HEK293T (cell line): ENCODE results near the gene GOLT1B.

ENCODE experiments used
- ARNT ChIP-seq: fragments of 450-650 bp; IDR thresholded peaks from 2 replicates; pipeline ENCODE4 v1.6.1; 2017; ENCODE audit warnings: mild to moderate bottlenecking
- BHLHE40 ChIP-seq: fragments of 450-650 bp; IDR thresholded peaks from 2 replicates; pipeline ENCODE4 v1.6.1; 2016; ENCODE audit warnings: mild to moderate bottlenecking, moderate library complexity, borderline replicate concordance
- CTBP1 ChIP-seq: fragments of 450-650 bp; IDR thresholded peaks from 2 replicates; pipeline ENCODE4 v1.6.1; 2016; ENCODE audit warnings: borderline replicate concordance
- FOXA1 ChIP-seq: fragments of 450-650 bp; IDR thresholded peaks from 2 replicates; pipeline ENCODE4 v1.6.1; 2016; ENCODE audit warnings: mild to moderate bottlenecking
- FOXM1 ChIP-seq: fragments of 450-650 bp; IDR thresholded peaks from 2 replicates; pipeline ENCODE4 v1.6.1; 2017; ENCODE audit warnings: mild to moderate bottlenecking, borderline replicate concordance
- HDGF ChIP-seq: fragments of 450-650 bp; IDR thresholded peaks from 2 replicates; pipeline ENCODE4 v1.6.1; 2017; ENCODE audit warnings: antibody characterized with exemption, borderline replicate concordance
- NFRKB ChIP-seq: fragments of 450-650 bp; IDR thresholded peaks from 2 replicates; pipeline ENCODE4 v1.6.1; 2016; ENCODE audit warnings: mild to moderate bottlenecking, moderate library complexity
- SP1 ChIP-seq: fragments of 450-650 bp; IDR thresholded peaks from 2 replicates; pipeline ENCODE4 v1.6.1; 2017
- SUZ12 ChIP-seq: fragments of 450-650 bp; IDR thresholded peaks from 2 replicates; pipeline ENCODE4 v1.6.1; 2016; ENCODE audit warnings: mild to moderate bottlenecking
- TARDBP ChIP-seq: fragments of 450-650 bp; IDR thresholded peaks from 2 replicates; pipeline ENCODE4 v1.6.1; 2016
- ZNF384 ChIP-seq: fragments of 450-650 bp; IDR thresholded peaks from 2 replicates; pipeline ENCODE4 v1.6.1; 2016
- TF ChIP-seq, protein P1 (sequence below): fragments of 450-650 bp; IDR thresholded peaks from 2 replicates; pipeline ENCODE4 v1.6.1; 2016

DNA sequence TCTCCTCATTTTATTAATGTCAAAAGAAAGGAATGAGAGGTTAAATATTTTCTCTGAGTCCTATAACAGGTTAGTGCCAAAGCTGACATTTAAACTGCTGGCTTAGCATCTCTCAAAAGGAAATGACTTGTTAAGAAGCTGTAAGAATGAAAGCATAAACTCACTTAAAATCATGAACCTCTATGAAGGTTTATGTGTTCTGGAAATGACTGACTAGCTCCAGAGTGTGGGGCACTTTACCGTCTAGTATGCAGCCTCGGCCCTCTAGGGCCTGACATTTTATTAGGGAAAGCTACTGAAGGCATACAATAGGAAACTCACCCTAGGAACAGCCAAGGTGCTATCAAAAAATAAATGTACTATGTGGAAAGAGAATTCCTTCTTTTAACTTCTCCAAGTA is 59.6 kb downstream of the GOLT1B start:
- TF ChIP-seq TARDBP, result no peak
- TF ChIP-seq ARNT, result no peak
- TF ChIP-seq SP1, result no peak
- TF ChIP-seq NFRKB, result no peak
- TF ChIP-seq BHLHE40, result no peak
- TF ChIP-seq SUZ12, result no peak
- no peak for TF ChIP-seq CTBP1
- TF ChIP-seq HDGF, result no peak
- TF ChIP-seq ZNF384, result no peak
- no peak for TF ChIP-seq FOXM1
- TF ChIP-seq, protein P1, sequence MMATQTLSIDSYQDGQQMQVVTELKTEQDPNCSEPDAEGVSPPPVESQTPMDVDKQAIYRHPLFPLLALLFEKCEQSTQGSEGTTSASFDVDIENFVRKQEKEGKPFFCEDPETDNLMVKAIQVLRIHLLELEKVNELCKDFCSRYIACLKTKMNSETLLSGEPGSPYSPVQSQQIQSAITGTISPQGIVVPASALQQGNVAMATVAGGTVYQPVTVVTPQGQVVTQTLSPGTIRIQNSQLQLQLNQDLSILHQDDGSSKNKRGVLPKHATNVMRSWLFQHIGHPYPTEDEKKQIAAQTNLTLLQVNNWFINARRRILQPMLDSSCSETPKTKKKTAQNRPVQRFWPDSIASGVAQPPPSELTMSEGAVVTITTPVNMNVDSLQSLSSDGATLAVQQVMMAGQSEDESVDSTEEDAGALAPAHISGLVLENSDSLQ, result no peak
- TF ChIP-seq FOXA1, result no peak
